ENCODE results near the gene ZRANB3.
"Not testable (repeated sequence)": the region's sequence is repeated elsewhere in the genome, so short reads cannot be mapped to it uniquely, and the experiment has no call there.

ZRANB3 gene

GRCh38 chr2:135485441-135485840, 45.6 kb downstream of the ZRANB3 start:
- no peak for DNase-seq

- DNase-seq: no peak
Measured at GRCh38 chr2:135475128-135475527, 55.9 kb downstream of the ZRANB3 start.

DNA sequence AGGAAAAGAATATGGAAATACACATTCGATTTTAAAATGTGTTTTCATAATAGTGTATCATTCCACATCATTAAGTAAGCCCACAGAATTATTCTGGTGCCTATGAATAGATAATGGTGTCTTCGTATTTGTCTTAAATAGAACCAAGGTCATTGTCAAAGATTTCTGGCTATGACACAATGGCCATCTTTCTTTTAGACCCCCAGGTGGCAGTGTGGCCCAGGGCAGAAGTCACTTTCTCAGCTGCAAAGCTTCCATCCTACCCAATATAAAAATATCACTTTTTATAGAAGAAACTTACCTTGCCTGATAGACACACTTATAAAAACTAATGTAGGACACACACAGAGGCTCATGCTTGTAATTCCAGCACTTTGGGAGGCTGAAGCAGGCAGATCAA, 57.5 kb downstream of the ZRANB3 start:
- DNase-seq: no peak

GRCh38 chr2:135471106-135471505, 59.9 kb downstream of the ZRANB3 start:
- no peak for DNase-seq

GRCh38 chr2:135457279-135457678, 73.7 kb downstream of the ZRANB3 start:
- no peak for DNase-seq

- no peak for DNase-seq
Measured at GRCh38 chr2:135456835-135457234, 74.2 kb downstream of the ZRANB3 start.

- no peak for DNase-seq
Measured at GRCh38 chr2:135456431-135456830, 74.6 kb downstream of the ZRANB3 start.

DNA sequence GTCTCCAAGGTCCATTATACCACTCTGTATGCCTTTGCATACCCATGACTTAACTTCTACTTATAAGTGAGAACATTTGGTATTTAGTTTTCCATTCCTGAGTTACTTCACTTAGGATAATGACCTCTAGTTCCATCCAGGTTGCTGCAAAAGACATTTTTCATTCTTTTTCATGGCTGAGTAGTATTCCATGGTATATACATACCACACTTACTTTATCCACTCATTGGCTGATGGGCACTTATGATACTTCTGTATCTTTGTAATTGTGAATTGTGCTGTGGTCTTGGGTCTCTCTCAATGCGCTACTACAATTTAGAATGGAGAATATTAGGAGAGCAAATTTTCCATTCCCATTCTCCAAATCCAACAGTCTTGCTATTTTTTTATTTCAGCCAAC, 76.4 kb downstream of the ZRANB3 start:
- DNase-seq: no peak

DNA sequence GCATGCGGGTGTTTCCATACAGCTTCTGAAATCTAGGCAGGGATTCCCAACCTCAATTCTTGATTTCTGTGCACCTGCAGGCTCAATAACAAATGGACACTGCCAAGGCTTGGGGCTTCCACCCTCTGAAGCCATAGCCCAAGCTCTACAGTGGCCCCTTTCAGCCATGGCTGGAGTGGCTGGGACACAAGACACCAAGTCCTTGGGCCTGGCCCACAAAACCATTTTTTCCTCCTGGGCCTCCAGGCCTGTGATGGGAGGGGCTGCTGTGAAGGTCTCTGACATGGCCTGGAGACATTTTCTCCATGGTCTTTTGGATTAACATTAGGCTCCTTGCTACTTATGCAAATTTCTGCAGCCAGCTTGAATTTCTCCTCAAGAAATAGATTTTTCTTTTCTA, 78.0 kb downstream of the ZRANB3 start:
- not testable (repeated sequence) for DNase-seq

- DNase-seq: no peak
Measured at GRCh38 chr2:135451966-135452365, 79.1 kb downstream of the ZRANB3 start.

- not testable (repeated sequence) for DNase-seq
Measured at GRCh38 chr2:135443013-135443412, 88.0 kb downstream of the ZRANB3 start.

DNA sequence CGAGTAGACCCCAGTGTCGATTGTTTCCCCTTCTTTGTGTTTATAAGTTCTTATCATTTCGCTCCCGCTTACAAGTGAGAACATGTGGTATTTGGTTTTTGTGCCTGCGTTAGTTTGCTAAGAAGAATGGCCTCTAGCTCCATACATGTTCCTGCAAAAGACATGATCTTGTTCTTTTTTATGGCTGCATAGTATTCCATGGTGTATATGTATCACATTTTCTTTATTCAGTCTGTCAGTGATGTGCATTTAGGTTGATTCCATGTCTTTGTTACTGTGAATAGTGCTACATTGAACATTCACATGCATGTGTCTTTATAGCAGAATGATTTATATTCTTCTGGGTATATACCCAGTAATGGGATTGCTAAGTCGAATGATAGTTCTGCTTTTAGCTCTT, 95.9 kb downstream of the ZRANB3 start:
- not testable (repeated sequence) for DNase-seq

DNA sequence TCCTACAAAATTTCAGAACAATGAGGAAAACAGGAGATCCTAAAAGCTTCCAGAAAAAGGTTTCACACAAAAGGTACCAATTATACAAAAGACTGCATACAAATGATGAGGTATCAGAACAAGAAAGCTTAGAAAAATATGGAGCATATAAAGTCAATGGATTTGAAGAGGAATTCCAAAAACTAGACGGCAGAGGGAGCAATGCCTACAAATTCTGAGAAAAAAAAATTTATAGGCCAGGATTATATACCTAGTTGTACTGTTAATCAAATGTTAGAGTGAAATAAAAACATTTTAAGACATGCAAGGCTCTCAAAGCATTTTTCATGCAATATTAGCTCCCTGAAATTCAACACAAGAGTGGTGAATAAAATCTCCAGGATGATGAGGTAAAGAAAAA, 106.2 kb downstream of the ZRANB3 start:
- DNase-seq: no peak

DNA sequence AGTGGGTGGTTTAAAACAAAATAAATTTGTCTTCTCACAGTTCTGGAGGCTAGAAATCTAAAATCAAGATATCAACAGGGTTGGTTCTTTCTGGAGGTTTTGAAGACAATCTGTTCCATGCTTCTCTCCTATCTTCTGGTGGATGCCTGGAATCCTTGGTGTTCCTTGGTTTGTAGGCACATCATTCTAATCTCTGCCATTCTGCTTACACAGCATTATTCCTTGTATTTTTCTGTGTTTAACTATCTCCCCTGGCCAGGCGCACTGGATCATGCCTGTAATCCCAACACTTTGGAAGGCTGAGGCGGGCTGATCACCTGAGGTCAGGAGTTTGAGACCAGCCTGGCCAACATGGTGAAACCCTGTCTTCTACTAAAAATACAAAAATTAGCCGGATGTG, 108.1 kb downstream of the ZRANB3 start:
- DNase-seq: no peak

DNA sequence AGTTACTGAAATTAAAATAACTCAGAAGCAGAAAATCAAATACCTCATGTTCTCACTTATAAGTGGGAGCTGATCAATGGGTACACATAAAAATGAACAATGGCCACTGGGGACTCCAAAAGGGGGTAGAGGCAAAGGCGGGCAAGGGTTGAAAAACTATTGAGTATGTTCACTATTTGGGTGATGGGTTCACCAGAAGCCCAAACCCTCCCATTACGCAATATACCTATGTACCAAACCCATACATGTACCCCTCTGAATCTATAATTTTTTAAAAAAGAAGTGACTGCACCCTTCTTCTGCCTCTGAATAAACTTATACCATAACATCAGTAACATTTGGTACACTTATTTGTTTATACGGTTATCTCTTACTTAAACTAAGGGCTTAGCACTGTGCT, 119.4 kb downstream of the ZRANB3 start:
- no peak for DNase-seq

DNA sequence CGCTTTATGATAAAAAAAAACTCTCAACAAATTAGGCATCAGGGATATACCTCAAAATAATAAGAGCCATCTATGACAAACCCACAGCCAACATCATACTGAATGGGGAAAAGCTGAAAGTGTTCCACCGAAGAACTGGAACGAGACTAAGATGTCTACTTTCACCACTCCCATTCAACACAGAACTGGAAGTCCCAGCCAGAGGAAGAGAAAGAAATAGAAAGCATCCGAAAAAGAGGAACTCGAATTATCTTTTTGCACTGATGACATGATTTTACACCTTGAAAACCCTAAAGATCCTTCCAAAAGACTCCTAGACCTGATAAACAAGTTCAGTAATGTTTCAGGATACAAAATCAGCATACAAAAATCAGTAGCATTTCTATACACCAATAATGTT, 121.6 kb downstream of the ZRANB3 start:
- DNase-seq: no peak

DNA sequence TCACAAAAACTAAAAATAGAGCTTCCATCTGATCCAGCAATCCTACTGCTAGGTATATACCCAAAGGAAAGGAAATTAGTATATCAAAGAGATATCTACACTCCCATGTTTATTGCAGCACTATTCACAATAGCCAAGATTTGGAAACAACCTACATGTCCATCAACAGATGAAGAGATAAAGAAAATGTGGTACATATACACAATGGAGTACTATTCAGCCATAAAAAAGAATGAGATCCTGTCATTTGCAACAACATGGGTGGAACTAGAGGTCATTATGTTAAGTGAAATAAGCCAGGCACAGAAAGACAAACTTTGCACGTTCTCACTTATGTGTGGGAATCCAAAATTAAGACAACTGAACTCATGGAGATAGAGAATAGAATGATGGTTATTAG, 134.8 kb downstream of the ZRANB3 start:
- not testable (repeated sequence) for DNase-seq

DNA sequence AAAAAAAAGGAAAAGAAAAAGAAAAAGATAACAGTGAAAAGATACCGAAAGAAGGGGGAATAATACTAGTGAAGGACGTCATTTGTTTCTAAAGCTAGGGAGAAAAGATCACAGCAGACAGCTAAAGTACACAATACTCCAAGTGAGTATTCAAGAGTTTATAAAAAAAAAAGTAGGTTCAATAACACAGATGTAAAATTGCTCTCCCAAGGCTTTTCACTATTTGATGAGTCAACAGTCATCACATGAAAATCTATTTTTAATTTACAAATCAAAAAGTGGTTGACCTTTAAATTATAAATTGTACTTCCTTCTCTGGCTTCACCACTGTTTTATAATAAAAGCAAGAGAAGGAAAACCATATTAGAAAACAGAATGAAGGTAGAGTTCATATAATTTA, 144.0 kb downstream of the ZRANB3 start:
- DNase-seq: no peak

DNA sequence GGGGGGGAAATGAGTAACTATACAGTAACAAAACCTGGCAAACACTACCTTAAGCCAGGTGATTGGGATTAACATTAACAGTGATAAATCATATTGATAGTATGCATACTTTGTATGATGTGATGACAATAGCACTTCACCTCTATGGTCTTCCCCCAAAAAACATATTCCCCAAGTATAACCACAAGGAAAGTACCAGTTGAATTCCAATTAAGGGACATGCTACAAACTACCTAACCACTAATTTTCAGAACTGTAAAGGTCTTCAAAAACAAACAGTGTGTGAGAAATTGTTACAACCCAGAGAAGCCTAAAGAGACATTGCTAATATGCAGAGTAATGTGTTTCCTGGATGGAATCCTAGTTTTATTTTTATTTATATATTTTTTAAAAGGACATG, 152.4 kb downstream of the ZRANB3 start:
- no peak for DNase-seq

GRCh38 chr2:135373702-135374101, 157.3 kb downstream of the ZRANB3 start:
- no peak for DNase-seq

- DNase-seq: no peak
Measured at GRCh38 chr2:135349941-135350340, 181.1 kb downstream of the ZRANB3 start.

DNA sequence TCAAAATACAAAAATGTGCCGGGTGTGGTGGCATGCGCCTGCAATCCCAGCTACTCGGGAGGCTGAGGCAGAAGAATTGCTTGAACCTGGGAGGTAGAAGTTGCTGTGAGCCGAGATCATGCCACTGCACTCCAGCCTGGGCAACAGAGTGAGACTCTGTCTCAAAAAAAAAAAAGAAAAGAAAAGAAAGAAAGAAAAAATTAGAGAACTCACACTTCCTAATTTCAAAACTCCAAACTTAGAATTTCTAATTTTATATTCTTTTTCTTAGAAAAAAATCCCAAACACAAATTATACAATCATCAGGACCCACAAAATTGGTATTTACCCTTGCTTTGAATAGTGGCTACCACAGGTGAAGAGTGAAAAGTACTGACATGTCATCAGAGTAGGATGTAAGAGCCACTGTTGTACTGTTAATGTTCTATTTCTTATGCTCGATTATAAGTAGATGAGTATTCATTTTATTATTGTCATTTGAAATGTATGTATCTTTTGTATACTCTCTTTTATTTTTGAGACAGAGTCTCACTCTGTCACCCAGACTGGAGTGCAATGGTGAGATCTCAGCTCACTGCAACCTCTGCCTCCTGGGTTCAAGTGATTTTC, 182.8 kb downstream of the ZRANB3 start:
- DNase-seq: not testable (repeated sequence)

GRCh38 chr2:135337071-135337470, 193.9 kb downstream of the ZRANB3 start:
- no peak for DNase-seq

DNA sequence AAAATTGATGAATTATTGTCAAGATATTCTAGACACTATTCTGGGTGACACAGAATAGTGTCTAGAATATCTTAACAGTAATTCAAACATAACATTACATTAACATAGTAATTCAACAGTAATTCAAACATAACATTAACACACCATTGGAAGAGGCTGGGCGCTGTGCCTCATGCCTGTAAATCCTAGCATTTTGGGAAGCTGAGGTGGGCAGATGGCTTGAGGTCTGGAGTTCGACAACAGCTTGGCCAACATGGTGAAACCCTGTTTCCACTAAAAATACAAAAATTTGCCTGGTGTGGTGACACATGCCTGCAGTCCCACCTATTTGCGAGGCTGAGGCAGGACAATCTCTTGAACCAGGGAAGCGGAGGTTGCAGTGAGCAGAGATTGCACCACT, 195.8 kb downstream of the ZRANB3 start:
- no peak for DNase-seq

- DNase-seq: no peak
Measured at GRCh38 chr2:135327146-135327545, 203.9 kb downstream of the ZRANB3 start.
